Suprapubic skin (tissue), 3 donors: ENCODE results near the gene PCID2.

Experiments
- CTCF ChIP-seq, 2 donors: fragments of 200-600 bp in 1 of 2; fragments of 450-650 bp in 1 of 2; sonication (generic) in 1 of 2; IDR thresholded peaks; one replicate each; pipeline ENCODE4 v1.5.1; 2016 to 2019; ENCODE audit warnings: antibody characterized with exemption in 2 of 2, mild to moderate bottlenecking in 1 of 2, moderate library complexity in 1 of 2
- POLR2A ChIP-seq, 2 donors: fragments of 450-650 bp; IDR thresholded peaks; one replicate each; pipeline ENCODE4 v1.6.1; 2017; ENCODE audit warnings: antibody characterized with exemption in 2 of 2, mild to moderate bottlenecking in 2 of 2, moderate library complexity in 2 of 2

- TF ChIP-seq CTCF (IDR thresholded peaks at IDR 0.05) (no peak), POLR2A (IDR thresholded peaks at IDR 0.05) (no peak)
Observed at GRCh38 chr13:113196970-113197737, 11.3 kb downstream of the PCID2 start.
